ENCODE data around the gene SLC2A8.

SLC2A8 gene

GRCh38 chr9:127388037-127388855 lies 8.7 kb upstream of the SLC2A8 start:
- H3K4me3 ChIP-seq (ENCODE audit: low read depth, low read length) = no peak overlapping the region
- TF ChIP-seq CTCF (IDR thresholded peaks at IDR 0.05; ENCODE audit: borderline replicate concordance, insufficient read depth, low read depth, low read length) = no peak

GRCh38 chr9:127388856-127389238 lies 8.1 kb upstream of the SLC2A8 start:
- no peak overlapping the region for H3K4me3 ChIP-seq (ENCODE audit: low read depth, low read length)
- TF ChIP-seq CTCF (IDR thresholded peaks at IDR 0.05; ENCODE audit: borderline replicate concordance, insufficient read depth, low read depth, low read length) = no peak

GRCh38 chr9:127389381-127390247 lies 7.4 kb upstream of the SLC2A8 start:
- TF ChIP-seq CTCF (IDR thresholded peaks at IDR 0.05; ENCODE audit: borderline replicate concordance, insufficient read depth, low read depth, low read length) = no peak

GRCh38 chr9:127390248-127390545 lies 6.8 kb upstream of the SLC2A8 start:
- no peak overlapping the region for H3K4me3 ChIP-seq (ENCODE audit: low read depth, low read length)
- TF ChIP-seq CTCF (IDR thresholded peaks at IDR 0.05; ENCODE audit: borderline replicate concordance, insufficient read depth, low read depth, low read length) = no peak

More at GRCh38 chr9:127389381-127390247, 7.4 kb upstream of the SLC2A8 start:
- H3K4me3 ChIP-seq (ENCODE audit: low read depth, low read length) = no peak overlapping the region

- TF ChIP-seq CTCF (IDR thresholded peaks at IDR 0.05; ENCODE audit: borderline replicate concordance, insufficient read depth, low read depth, low read length) = no peak
These were observed 6.4 kb upstream of the SLC2A8 start for GRCh38 chr9:127390563-127390962.

GRCh38 chr9:127392166-127392565 lies 4.8 kb upstream of the SLC2A8 start:
- no peak for TF ChIP-seq CTCF (IDR thresholded peaks at IDR 0.05; ENCODE audit: borderline replicate concordance, insufficient read depth, low read depth, low read length)
- H3K4me3 ChIP-seq (ENCODE audit: low read depth, low read length) = no peak overlapping the region

More at GRCh38 chr9:127390563-127390962, 6.4 kb upstream of the SLC2A8 start:
- no peak overlapping the region for H3K4me3 ChIP-seq (ENCODE audit: low read depth, low read length)

Data from GM12875 (cell line).